GM19351 (cell line): ENCODE data around the gene ALG3.

Experiments
- ATAC-seq: cut with Tn5 transposase; IDR thresholded peaks from one replicate; pipeline ENCODE4 v1.9.1; 2021; ENCODE audit warnings: mild to moderate bottlenecking, moderate library complexity; ENCODE audit not compliant: unreplicated experiment

ALG3 gene

DNA sequence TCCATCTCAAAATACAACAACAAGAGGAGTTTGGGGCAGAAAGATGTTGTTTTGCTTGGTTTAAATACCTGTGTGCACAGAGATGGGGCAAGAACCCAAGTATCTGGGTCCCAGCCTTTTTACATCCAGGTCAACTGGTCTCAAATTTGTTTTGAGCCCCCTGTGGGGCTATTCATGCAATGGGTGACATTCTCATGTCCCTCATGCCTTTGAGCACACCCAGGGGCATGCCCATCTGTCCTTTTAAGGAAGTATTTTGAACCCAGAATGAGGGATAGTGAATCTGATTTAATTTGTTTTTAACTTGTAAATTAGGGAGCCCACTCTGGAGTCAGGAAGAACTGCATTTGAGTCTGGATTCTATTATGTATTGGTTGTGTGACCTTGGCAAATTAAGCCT, 47.9 kb downstream of the ALG3 start:
- ATAC-seq = no peak

DNA sequence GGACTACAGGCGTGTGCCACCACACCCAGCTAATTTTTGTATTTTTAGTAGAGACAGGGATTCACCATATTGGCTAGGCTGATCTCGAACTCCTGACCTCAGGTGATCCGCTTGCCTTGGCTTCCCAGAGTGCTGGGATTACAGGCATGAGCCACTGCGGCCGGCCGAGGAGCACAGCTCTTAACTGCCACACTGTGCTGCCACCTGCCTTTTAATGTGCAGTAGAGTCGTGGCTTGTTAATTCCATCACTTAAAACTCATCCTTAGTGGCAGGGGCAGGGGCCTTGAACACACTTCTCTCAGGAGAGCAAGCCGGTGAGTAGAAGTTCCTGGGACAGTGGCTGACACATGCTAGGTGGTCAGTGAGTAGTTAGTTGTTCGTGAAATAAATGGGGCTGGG, 50.3 kb downstream of the ALG3 start:
- ATAC-seq = no peak

DNA sequence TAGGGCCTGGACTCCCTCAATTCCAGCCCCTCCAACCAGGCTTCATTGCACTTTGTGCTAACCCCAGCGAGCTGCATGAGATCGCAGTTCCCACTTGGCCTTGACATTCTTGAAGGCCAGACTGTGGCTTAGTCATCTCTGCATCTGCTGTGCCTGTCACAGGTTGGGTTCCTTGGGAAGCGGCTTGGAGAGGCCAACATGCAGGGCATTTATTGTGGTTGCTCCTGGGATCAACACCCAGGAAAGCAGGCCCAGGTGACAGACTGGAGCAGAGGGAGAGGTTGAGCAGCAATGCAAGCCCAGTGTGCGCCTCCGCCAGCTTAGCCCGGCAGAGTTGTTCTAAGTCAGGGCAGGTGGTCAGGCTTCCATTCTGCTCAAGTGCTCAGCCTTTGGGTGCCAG, 52.2 kb downstream of the ALG3 start:
- no peak for ATAC-seq

DNA sequence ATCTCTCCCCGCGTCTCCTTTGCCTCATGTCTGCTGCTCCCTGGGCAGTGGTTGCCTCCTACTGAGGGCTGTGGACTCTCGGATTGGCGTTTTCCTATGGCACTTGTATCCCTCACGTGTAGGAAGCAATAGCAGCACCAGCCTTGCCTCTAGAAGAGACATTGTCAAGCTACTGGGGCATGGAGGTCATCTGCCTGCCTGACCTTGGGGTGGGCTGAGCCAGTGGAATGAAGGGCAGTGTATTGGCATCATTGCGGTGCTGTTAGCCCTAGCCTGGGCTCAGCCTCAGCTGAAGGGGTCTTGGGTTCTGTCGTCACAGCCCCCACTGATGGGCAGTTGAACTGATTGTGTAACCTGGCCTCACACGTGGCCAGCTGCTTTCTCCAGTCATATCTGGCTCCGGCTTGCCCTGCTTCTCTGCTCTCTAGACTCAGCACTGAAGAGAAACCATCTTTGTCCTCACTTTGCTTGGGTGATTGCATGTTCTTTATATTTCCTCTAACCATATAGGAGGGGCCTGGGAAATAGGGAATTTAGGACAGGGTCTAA, 54.7 kb downstream of the ALG3 start:
- ATAC-seq = no peak

DNA sequence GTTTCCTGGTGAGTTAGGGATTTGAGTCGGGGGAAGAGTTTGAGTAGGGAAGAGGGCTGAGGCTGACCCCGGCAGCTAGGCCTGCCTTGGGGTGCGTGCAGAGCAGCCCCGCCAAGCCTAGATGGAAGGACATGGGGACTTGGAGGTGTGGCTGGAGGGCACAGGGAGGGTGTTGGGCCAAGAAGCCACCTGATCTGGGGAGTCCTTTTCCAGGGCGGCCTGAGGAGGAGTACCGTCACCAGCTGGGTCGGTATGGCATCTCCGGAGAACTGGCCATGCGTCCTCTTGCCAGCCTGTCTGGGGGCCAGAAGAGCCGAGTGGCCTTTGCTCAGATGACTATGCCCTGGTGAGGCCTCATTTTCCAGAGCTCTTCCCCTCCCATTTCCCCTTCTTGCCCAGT, 55.9 kb downstream of the ALG3 start:
- ATAC-seq = no peak
